Brain microvascular endothelial cell (primary cell): Measurements from ENCODE around the gene PAK4.

Source experiments
- DNase-seq: peaks from one replicate; pipeline ENCODE4 v3.0.0-alpha.2; 2020
- H3K27ac ChIP-seq: fragments of 250-450 bp; sonication (Bioruptor Pico); 2 replicates; pipeline ENCODE4 v1.5.1; 2020; ENCODE audit warnings: mild to moderate bottlenecking, moderate library complexity
- H3K27me3 ChIP-seq: fragments of 250-450 bp; sonication (Bioruptor Pico); replicated peaks from 2 replicates; pipeline ENCODE4 v1.5.1; 2020; ENCODE audit warnings: mild to moderate bottlenecking
- H3K36me3 ChIP-seq: fragments of 250-450 bp; sonication (Bioruptor Pico); replicated peaks from 2 replicates; pipeline ENCODE4 v1.5.1; 2020; ENCODE audit warnings: mild to moderate bottlenecking
- H3K4me3 ChIP-seq: 2 replicates; pipeline ENCODE4 v1.5.1; 2011; ENCODE audit warnings: low read depth, mild to moderate bottlenecking, control low read depth, low read length, moderate library complexity
- in situ Hi-C: cut with HindIII; loops from 2 replicates; pipeline ENCODE4 v1.10.0; 2017; ENCODE audit warnings: low sequenced_read_pairs, low pct_ligation_motif_present
- TF ChIP-seq, protein P1 (sequence below): IDR thresholded peaks from 2 replicates; pipeline ENCODE4 v1.5.1; 2011; ENCODE audit warnings: low read depth, mild to moderate bottlenecking, moderate library complexity, low read length, control low read depth, inconsistent platforms; ENCODE audit errors: missing control alignments

The PAK4 gene

DNA sequence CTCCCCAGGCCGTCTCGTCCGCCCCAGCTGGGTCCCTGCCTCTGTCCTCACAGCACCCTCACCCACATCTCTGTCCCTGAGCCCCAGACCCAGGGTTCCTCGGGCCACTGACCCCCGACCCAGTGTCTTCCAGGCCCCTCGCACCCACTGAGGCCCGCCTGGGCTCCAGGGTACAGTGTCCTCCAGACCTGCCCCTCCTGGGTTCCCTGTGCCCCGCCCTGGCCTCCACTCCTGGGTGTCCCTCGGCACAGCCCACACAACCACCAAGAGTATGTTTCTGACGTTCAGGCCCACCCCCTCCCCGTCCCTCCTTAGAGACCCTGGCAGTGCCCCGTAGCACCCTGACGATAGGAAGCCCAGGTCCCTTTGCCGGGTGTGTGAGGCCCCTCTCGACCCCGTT is 48.6 kb downstream of the PAK4 start:
- DNase-seq, result no peak
- in situ Hi-C loops, result no loop called here
- H3K4me3 ChIP-seq, result no peak overlapping the region
- H3K27me3 ChIP-seq, result no peaks in the 10 kb centered on the region
- TF ChIP-seq, protein P1, sequence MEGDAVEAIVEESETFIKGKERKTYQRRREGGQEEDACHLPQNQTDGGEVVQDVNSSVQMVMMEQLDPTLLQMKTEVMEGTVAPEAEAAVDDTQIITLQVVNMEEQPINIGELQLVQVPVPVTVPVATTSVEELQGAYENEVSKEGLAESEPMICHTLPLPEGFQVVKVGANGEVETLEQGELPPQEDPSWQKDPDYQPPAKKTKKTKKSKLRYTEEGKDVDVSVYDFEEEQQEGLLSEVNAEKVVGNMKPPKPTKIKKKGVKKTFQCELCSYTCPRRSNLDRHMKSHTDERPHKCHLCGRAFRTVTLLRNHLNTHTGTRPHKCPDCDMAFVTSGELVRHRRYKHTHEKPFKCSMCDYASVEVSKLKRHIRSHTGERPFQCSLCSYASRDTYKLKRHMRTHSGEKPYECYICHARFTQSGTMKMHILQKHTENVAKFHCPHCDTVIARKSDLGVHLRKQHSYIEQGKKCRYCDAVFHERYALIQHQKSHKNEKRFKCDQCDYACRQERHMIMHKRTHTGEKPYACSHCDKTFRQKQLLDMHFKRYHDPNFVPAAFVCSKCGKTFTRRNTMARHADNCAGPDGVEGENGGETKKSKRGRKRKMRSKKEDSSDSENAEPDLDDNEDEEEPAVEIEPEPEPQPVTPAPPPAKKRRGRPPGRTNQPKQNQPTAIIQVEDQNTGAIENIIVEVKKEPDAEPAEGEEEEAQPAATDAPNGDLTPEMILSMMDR, result no peak
- no peak overlapping the region for H3K27ac ChIP-seq
- H3K36me3 ChIP-seq, result peaks cover 20% of the 10 kb centered on the region

DNA sequence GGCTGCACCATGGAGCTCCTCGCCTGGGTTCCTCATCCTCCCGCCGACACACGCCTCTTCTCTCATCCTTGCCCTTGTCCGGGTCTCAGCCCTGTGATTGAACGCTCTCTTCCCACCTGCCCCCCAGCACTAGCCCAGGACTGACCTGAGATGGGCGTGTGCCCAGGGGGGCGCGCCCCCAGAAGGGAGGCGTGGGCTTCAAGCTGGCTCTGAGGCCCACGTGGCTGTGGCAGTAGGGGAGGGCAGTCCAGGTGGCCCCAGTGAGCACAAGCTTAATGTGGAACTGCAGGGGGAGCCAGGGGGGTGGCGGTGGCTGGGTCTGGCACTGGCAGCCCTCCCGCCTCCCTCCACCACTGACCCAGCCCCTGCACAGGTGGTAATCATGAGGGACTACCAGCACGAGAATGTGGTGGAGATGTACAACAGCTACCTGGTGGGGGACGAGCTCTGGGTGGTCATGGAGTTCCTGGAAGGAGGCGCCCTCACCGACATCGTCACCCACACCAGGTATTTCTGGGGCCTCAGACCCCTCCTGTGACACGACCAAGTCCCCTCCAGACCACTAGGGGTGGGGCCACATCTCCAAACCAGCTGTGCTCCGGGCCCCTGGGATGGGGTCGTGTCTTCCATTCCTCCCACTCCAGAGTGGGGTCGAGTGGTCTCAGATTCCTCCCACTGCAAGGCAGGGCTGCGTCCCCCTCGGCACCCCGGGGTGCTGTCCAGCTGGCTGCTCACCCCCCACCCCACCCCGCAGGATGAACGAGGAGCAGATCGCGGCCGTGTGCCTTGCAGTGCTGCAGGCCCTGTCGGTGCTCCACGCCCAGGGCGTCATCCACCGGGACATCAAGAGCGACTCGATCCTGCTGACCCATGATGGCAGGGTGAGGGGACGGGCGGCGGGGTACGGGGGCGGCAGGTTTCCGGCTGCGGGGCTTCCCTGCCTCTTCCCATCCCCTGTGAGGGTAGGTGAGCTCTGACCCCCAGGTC is 49.3 kb downstream of the PAK4 start:
- Histone ChIP-seq H3K27ac (no peak overlapping the region), H3K36me3 (peaks cover 20% of the 10 kb centered on the region), H3K4me3 (no peak overlapping the region), H3K27me3 (no peaks in the 10 kb centered on the region)
- TF ChIP-seq, protein P1, result no peak
- in situ Hi-C loops, result no loop called here
- no peak for DNase-seq

DNA sequence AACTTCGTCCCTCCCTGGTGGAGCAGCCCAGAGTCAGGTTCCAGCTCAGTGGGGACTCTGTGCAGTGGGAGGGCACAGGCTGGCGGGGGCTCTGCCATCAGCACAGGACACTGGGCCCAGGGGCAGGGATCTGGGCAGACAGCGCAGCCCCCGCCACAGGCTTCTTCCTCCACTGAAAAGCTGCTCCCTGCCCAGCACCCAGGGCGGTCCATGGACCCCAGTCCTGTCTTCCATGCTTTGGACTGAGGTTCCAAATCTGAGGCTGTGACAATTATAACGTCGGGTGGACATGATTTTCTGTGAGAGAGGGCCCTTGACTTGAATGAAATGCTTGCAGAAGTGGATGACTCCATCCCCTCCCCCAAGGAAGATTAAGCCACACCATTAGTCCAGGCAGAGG is 50.0 kb downstream of the PAK4 start:
- Histone ChIP-seq H3K4me3 (no peak overlapping the region), H3K27me3 (no peaks in the 10 kb centered on the region), H3K27ac (no peak overlapping the region), H3K36me3 (peaks cover 20% of the 10 kb centered on the region)
- no peak for DNase-seq
- TF ChIP-seq, protein P1, result no peak
- in situ Hi-C loops, result no loop called here

DNA sequence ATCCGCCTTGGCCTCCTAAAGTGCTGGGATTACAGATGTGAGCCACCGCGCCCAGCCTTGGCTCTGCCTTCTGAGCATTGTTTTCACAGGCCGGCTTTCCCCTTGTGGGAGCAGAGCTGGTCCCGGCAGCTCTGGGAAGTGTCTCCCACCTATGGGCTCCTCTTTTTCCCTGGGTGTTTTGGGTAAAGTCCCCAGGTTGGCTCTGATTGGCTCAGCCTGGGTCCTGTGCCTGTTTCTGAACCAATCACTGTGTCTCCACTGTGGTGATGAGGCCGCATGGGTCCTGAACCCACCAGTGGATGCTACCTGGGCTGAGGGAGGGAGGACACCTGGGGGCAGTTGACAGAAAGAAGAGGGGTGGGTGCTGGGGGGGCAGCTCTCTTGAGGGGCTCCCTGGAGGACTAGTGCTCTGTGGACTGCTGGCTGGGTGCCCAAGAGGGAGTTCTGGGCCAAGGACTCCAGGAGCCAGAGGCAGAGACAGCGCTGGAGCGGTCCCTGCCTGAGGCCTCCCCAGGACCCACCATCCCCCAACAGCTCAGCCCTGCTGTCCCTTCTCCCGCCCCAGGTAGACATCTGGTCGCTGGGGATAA is 51.6 kb downstream of the PAK4 start:
- Histone ChIP-seq H3K27ac (no peak overlapping the region), H3K36me3 (peaks cover 20% of the 10 kb centered on the region), H3K27me3 (no peaks in the 10 kb centered on the region), H3K4me3 (no peak overlapping the region)
- in situ Hi-C loops, result no loop called here
- TF ChIP-seq, protein P1, result no peak
- DNase-seq, result no peak

DNA sequence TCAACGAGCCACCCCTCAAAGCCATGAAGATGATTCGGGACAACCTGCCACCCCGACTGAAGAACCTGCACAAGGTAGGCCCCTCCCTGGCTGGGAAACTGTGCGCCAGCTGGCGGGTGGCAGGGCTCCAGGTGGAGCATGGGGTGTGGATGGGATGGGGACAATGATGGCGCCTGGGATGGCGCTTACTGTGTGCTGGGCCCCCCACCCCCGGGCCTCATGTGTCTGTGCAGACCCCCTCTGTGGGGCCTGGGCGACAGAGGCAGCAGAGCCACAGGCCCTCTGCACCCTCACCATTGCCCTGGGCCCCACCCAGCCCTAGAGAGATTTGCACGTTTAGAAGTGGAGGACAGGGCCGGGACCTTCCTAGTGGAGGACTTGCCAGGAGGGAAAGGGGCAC is 52.1 kb downstream of the PAK4 start:
- peaks cover 20% of the 10 kb centered on the region for H3K36me3 ChIP-seq
- H3K27ac ChIP-seq, result no peak overlapping the region
- no peak for DNase-seq
- TF ChIP-seq, protein P1, result no peak
- in situ Hi-C loops, result no loop called here
- H3K27me3 ChIP-seq, result no peaks in the 10 kb centered on the region
- H3K4me3 ChIP-seq, result no peak overlapping the region
